ENCODE results near the gene HLA-DOA.

HLA-DOA gene

DNA sequence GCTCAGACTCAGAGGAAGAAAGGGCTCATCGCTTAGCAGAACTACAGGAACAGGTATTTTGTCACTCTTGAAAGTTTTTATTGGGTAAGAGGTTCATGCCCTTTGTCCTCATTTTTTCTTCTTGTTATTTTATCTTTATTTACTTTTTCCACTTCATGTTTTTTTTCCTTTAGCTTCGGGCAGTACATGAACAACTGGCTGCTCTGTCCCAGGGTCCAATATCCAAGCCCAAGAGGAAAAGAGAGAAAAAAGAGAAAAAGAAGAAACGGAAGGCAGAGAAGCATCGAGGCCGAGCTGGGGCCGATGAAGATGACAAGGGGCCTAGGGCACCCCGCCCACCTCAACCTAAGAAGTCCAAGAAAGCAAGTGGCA lies 31.5 kb downstream of the HLA-DOA start:
- DNase-seq (ENCODE audit: low read depth): no peak

DNA sequence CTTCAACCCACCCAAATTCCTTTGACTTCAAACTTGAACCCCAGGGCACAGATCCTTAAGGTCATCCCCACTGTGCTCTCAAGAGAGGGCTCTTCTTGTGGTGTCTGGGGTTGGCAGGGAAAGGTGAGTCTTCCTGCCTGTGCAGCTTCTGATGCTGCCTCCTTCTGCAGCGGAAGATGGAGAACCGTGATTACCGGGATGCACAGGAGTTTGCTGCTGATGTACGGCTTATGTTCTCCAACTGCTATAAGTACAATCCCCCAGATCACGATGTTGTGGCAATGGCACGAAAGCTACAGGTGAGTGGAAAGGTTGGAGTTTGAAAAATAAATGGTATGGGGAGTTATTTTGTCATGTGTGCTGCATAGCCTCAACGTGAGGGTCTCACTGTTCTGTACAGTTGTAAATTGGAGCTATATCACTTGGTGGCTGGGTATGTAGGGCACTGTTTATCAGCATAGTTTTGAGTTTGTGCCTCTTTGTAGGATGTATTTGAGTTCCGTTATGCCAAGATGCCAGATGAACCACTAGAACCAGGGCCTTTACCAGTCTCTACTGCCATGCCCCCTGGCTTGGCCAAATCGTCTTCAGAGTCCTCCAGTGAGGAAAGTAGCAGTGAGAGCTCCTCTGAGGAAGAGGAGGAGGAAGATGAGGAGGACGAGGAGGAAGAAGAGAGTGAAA lies 32.0 kb downstream of the HLA-DOA start:
- DNase-seq (ENCODE audit: low read depth): no peak

DNA sequence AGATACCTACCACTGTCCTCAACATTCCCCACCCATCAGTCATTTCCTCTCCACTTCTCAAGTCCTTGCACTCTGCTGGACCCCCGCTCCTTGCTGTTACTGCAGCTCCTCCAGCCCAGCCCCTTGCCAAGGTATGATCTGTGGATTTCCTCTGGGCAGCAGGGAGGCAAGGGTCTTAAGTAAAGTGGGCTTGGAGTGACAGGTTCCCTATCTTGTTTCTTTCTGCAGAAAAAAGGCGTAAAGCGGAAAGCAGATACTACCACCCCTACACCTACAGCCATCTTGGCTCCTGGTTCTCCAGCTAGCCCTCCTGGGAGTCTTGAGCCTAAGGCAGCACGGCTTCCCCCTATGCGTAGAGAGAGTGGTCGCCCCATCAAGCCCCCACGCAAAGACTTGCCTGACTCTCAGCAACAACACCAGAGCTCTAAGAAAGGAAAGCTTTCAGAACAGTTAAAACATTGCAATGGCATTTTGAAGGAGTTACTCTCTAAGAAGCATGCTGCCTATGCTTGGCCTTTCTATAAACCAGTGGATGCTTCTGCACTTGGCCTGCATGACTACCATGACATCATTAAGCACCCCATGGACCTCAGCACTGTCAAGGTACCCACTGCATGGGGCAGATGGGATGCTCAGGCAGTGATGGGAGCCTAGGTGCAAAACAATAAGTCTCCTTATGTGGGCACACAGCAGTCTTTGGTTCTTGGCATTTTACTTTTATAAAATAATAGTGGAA lies 32.9 kb downstream of the HLA-DOA start:
- DNase-seq (ENCODE audit: low read depth): no peak

DNA sequence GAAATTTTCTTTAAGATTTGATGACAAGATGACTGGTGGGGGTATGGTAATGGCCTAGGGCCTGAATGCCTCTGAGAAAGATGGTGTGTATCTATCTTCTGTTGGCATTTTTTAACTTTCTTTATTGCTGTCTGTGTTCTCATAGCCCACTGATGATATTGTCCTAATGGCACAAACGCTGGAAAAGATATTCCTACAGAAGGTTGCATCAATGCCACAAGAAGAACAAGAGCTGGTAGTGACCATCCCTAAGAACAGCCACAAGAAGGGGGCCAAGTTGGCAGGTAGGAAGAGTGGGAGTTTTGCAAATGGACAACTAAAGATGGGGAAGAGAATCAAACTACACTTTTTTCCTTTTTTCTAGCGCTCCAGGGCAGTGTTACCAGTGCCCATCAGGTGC lies 33.5 kb downstream of the HLA-DOA start:
- no peak for DNase-seq (ENCODE audit: low read depth)

DNA sequence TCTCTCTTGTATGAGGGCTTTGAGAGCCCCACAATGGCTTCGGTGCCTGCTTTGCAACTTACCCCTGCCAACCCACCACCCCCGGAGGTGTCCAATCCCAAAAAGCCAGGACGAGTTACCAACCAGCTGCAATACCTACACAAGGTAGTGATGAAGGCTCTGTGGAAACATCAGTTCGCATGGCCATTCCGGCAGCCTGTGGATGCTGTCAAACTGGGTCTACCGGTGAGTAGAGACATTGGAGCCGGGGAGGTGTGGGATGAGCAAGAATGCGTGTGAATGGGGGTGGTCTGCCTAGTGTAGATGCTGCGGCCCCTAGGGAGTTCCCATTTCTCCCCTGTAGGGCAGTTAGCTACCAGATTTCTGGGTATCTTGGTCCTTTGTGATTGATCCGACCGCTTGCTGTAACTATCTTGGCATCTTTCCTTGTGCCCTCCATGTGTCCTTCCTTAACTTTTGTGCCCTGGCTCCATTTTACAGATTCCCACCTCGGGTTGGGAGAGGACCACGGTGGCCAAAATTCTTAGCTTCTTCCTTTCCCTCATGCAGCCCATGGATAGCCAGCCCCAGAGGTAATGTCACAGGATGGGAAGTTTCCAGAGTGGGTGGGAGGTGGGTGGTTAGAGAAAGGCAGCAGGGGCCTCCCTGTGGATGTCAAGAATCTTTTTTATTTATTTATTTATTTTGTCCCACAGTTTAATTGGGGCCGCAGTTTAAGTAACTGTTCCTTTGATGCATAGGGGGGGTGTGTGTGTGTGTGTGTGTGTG lies 34.7 kb downstream of the HLA-DOA start:
- DNase-seq (ENCODE audit: low read depth): no peak

DNA sequence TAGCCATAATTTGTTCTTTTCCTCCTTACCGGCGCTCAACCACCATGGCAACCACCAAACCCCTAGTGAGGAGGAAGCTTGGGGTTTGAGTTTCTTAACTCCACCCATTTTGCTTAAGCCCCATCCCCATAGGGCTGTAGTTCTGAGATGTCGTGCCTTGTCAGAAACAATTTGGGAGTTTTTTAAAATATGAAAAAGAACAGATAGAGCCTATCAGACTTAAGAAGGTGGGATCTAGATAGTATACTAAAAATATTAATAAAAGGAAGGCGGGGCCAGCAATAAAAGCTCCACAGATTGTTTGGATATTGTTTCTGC lies 35.4 kb downstream of the HLA-DOA start:
- no peak for DNase-seq (ENCODE audit: low read depth)

DNA sequence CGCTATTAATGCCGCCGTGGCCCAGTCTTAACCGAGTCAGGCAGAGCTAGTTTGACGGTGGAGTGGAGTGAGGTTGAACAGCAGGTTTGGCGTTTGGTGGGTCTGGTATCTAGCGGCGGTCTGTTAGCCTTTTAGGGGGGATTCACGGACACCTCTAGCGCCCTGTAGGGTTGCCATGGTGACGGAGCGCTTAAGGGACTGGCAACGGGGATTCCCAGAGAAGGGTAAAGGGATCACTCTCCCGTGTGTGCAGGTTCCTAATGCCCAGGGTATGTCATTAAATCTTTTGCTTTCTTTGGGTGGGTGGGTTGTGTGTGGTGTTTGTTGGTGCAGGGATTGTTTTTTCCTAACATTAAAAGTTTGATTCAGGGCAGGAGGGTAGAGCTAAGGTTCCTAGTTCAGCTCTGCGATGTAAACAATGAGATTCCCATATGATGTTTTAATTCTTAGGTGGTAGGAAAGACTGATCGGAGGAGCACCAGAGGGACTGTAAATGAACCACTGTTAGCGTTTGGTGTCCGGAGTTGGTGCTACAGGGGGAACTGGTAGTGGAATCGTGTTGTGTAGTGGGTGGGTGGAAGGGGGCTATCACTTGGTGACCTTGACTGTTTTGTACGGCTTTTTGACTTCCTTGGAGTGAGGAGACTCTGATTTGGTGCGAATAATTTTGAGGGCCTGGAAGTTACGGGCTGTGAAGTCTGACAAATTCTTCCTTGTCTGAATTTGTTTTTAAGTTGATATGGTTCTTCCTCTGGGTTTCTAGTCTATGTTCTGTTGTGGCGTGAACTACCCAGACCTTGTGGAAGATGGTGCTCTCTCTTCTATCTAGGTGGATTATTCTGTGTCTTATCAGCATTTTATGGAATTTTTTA lies 36.0 kb downstream of the HLA-DOA start:
- DNase-seq (ENCODE audit: low read depth): no peak

DNA sequence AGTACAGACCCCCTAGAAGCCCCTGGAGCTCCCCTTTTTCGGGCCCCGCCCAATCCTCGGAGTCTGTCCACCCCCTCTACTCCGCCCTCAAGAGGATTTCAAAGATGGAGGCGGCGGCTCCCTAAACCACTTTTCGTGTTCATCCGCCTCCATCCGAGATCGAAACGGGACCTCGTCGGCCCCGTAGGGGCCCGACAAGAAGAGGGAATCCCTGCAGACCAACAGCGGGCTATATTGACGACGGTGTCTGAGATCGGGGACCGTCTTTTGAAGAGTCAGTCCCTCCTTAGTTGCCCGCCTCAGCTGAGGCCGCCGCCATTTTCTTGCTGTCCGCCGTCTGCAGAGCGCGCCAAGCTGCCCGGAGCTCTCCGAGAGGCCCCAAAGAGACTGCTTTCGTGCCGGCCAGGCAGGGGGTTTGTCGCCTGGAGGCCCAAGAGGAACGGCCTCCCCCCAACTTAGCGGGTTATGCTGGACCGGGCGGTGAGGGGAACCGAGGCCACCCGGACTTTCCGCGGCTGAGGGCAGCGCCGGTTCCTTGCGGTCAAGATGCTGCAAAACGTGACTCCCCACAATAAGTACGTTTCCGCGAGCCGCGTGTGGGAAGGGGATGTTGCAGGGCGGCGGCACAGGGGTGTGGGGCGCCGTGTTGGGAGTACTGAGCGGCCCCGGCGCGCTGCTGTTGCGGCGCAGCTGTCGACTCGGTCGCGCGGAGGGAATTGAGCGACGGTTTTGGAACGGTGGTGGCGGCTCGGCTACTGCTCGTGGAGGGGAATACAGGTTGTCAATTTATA lies 36.8 kb downstream of the HLA-DOA start:
- DNase-seq (ENCODE audit: low read depth): no peak

DNA sequence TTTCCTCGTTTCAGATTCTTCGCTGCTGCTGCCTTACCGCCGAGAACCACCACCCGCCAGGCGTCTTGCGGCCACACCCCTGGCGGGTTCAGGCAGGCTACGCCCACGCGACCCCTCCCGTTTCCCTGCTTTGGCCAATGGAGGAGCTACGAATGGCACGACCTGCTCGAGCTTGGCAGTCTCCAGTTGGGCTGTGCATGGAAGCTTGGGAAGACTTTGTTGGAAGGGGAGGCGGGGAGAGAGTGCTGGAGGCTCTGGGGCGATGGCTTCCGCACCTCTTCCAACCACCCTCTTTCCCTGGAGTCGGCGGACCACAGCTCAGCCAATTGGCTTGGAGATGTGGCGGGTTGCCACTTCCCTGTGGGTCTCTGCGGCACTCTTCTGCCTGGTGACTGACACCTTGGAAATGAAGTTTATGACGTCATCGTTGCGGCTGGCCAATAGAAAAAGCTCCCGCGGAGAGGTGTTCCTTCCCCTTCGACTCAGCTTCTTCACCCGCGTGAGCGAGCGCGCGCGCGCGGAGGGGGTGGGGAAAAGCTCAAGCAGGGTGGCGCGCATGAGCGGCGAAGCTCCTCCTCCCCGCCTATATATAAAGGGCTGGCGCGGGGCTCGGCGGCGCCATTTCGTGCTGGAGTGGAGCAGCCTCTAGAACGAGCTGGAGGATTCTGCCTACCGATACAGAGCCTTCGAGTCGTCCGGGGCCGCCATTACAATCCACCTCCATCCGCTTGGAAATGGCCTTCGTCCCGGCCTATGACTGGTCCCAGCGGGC lies 37.6 kb downstream of the HLA-DOA start:
- DNase-seq (ENCODE audit: low read depth): peak; percentile 97

DNA sequence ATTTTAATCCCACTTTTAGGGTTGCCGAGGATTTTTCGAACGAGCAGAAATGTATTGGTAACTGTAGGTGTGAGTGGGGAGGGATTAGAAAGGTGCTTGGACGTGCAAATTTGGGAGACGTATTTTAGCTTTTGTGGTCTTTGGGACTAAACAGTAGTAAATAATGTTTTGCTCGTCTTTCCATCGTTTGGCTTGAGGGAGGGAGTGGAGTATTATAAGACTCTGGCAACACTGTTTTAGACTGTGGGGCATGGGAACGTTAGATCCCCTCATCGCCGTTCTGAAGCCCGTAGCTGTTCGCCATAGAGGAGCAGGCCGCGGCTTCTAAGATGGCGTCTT lies 38.2 kb downstream of the HLA-DOA start:
- no peak for DNase-seq (ENCODE audit: low read depth)

DNA sequence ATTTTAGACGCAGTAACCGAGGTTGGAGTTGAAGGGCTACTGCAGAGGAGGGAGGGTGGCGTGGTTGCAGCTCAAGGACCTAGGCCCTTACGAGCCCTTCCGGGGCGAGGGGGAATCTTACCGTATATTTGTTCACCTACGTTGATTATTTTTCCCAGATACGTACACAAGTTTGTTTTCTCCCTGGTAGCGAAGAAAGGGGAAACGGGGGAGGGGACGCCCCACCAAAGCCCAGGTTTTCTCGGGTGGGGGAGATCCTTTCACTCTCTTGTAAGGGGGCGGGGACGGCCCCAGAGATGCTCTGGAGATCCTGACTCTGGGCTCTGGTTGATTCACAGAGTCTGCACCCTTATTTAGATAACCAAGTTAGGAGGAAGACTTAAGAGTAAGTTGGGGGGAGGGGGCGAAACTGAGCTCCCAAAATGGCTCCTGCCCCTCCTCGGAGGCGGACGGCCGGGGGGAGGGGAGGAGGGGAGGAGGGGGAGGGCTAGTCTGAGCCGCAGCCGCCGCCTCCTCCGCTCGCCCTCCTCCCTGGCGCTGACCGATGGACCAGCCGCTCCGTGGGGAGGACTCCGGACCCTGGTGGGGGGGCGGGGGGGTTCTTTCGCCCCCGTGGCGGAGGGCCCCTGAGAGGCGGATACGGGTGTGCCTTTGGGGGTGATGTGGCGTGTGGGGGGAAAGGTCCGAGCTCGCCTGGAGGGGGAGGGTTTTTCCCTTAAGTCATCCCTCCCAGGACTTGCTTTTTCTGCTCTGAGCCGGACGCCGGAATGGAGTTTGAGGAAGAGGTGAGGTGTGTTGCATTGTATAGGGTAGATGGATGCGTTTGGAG lies 38.8 kb downstream of the HLA-DOA start:
- peak; percentile 76 for DNase-seq (ENCODE audit: low read depth)

DNA sequence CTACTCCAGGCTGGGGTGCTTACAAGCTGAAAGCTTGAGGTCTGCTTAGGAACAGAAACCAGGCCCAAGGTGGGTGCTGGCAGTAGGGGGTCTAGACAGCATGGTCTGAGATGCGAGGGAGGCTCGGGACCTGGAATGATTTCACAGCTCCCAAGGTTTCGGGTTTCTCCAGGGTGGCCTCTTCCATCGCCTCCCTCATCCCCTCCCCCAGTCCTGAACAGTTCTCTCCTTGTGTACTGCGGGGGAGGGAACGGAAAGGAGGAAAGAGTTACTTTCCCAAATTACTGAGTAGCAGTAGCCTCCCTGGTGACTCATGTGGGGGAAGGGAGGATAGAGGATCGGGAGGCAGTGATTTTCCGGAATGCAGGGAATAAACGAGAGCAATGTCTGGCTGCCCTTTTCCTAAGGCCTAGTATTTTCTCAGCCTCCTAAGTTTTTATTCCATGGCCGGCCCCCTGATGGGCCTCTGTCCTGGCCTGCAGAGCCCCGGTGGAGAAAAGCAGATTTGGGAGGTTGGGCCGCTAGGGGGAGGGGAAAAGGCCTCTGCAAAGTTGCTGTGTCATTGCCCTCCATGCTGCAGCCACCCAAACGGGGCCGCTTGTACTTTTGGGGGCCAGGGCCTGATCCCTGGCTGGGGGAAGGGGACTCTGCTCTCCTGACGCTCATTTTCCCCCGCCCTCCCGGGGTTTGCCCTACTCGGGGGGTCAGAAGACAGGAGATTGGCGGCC lies 39.5 kb downstream of the HLA-DOA start:
- peak; percentile 72 for DNase-seq (ENCODE audit: low read depth)

DNA sequence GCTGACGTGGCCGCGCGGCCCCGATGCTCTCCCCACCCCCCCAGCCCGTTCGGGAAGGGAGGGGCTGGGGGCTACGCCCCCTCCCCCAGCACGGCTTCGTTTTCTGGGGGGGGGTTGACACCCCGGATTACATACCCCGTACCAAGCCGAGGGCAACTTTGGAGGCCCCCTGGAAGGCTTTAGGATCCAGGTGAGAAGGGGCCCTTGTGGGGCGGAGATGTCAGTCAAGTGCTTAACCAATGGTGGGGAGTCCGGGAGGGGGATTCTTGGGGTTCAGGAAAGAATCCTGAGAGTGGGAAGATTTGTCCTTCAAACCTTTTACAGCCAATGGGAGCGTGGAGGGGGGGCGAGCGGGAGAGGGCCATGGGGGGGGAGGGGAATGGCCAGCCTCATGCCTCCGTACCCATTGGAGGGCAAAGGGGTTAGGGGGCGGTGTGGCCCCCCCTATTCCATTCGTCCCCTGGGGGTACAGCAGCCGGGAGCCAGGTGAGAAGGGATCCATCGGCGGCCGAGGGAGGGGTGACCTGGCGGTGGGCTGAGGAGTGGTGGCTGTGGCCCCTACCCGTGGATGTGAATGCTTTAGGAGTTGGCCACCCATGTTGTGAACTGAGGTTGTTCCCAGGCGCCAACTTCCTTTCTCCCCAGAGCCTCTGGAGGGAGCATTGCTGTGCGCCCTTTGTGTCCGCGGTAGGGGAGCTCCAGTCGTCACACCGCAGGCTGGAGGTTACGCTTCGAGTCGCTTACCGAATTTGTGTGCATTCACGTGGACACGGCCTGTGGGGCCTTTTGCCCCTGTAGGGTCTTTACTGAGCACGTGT lies 40.3 kb downstream of the HLA-DOA start:
- DNase-seq (ENCODE audit: low read depth): peak; percentile 86

DNA sequence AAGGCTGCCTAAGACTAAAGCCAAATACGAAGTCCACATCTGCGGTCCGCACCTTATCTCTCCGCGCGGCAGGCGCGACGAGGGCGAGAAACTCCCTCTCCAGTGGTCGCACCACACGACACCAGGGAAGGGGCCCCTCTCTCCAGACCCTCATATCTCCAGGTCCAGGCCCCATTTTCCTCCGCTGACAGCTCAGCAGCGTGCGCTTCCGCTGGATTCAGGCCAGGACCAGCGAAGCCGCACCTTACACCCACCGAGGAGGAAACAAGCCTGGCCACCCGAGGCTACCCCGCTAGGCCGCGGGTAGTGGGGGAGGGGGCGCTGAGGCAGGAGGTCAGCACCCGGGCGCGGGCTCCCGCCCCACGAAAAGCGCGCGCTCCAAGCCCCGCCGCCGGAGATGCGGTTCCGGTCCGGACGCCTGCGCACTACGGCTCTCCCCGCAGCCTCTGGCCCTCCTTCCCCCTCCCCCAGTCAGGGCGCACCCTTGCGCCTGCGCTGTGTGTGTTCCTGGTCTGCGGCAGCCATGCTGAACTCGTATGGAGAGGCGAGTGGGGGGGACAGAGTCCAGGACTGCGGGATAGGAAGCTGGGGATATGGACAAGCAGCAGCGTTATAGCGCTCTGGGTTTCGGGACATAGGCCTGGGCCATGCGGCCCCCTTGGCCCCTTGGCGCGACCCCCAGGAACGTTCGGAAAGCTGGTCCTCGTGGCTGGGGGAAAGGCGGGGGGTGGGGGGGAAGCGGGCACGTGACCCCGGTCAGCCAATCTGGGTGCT lies 41.1 kb downstream of the HLA-DOA start, which contains the start of gene BRD2:
Gene BRD2, plus strand, starts transcription at position 502 of the 774 bp plus-strand sequence. CDS start 4,305 bp downstream, outside the sequence.
- peak; percentile 96 for DNase-seq (ENCODE audit: low read depth)

DNA sequence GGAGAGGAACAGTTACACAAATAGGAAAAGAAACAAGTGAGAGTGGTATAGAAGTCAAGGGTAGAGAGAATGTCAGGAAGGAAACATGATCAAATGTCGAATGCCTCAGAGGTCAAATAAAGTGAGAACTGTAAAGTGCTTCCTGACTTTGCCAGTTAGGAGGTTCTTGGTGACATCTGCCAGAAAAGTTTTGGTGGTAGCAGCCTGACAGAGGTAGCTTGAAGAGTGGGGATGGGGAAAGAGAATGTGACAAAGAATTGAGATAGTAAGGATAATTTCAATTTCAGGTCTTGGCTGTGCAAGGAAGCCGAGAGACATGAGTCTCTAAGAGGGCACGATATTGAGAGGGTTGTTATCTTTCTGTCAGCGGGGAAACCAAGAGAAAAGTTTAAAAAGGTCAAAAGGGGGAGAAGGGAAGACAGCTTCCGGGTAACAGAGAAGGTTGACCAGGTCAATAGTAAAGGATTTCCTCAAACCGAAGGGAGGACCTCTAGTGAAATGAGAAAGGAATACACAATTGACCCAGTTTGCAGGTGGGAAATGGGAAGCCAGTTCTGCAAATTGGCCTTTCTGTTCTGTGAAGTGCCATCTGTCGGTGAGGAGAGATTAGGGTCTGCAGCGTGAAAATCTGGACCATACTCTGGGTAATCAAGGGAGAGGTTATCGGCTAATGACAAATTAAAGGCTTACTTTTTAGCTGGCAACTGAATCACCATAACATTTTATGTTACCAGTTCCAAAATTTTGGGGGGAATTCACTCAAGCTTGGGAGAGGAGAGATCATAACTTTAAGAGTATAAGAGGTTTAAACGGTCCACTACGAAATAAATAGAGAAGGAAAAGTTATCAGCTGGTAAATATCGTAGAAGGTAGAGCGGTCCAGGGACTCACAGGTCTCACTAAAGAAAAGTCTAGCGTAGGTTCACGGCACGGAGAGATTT lies 42.0 kb downstream of the HLA-DOA start:
- DNase-seq (ENCODE audit: low read depth): no peak

DNA sequence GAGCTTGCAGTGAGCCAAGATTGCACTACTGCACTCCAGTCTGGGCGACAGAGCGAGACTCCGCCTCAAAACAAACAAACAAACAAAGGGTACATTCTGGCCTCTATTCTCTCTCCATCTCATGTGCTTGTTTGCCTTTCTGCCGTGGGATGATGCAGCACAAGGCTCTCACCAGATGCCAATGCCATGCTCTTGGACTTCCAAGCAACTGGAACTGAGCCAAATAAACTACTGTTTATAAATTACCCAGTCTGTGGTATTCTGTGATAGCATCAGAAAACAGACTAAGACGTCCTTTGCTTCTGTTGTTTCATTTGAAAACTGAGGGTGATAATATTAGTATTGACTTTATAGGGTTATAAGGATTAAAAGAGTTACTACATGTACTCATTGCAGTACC lies 44.6 kb downstream of the HLA-DOA start:
- DNase-seq (ENCODE audit: low read depth): no peak
